HG03095 (cell line): ENCODE measurements around the gene GALNT10.
"Not testable (repeated sequence)": the region's sequence is repeated elsewhere in the genome, so short reads cannot be mapped to it uniquely, and the experiment has no call there.

Experiments
- ATAC-seq: cut with Tn5 transposase; IDR thresholded peaks from one replicate; pipeline ENCODE4 v1.9.1; 2021; ENCODE audit warnings: moderate library complexity; ENCODE audit not compliant: unreplicated experiment

Gene GALNT10, protein sequence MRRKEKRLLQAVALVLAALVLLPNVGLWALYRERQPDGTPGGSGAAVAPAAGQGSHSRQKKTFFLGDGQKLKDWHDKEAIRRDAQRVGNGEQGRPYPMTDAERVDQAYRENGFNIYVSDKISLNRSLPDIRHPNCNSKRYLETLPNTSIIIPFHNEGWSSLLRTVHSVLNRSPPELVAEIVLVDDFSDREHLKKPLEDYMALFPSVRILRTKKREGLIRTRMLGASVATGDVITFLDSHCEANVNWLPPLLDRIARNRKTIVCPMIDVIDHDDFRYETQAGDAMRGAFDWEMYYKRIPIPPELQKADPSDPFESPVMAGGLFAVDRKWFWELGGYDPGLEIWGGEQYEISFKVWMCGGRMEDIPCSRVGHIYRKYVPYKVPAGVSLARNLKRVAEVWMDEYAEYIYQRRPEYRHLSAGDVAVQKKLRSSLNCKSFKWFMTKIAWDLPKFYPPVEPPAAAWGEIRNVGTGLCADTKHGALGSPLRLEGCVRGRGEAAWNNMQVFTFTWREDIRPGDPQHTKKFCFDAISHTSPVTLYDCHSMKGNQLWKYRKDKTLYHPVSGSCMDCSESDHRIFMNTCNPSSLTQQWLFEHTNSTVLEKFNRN

DNA sequence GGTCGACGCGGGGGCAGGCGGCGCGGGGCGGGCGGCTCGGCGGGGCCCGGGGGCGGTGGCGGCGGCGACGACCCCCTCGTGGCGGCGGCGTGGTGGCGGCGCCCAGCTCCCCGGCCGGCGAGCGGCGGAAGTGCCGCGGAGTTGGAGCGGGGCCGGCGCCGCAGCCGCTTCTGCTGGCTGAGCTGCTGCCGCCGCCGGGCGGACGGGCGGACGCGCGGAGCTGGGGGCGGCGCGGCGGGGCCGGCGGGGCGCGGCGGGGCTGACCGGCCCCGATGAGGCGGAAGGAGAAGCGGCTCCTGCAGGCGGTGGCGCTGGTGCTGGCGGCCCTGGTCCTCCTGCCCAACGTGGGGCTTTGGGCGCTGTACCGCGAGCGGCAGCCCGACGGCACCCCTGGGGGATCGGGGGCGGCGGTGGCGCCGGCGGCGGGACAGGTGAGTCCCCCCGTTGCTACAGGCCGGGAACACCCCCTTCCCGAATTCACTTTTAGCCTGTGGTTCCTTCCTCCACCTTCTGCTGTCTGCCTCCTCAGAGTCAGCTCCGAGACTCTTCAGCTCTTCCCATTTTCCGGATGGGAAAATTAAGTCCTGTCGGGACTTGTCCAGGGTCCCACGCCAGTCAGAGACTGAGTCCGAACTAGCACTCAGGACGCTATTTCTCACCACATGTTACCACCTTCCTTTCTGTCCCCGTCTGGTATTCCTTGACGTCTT, at the start of gene GALNT10:
TSS of gene GALNT10 (plus strand) at position 139 of the 710 bp plus-strand sequence. CDS start at position 273, 134 bp downstream.
- ATAC-seq, result peak; percentile 73

DNA sequence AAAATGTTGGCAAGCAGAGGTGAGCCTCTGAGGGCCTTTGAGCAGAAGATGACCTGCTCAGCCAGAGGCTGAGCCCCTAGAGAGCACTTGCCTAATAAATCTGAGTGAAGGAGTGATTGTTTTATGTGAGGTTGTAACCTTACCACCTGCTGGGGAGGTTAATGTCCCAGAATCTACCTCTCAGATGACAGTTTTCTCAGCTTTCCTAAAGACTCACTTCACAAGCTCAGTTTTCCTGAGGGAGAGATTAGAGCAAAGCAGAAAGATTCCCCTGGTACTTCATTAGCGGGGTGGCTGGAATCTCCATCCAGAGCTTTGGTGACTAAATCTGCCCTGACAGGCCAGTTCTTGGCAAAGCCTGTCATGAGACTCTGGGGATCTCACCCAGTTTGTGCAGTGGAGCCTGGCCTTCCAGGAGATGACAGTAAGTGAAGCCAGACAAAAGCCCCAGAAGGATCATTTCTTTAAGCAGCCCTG, 48.8 kb upstream of the GALNT10 start:
- no peak for ATAC-seq

DNA sequence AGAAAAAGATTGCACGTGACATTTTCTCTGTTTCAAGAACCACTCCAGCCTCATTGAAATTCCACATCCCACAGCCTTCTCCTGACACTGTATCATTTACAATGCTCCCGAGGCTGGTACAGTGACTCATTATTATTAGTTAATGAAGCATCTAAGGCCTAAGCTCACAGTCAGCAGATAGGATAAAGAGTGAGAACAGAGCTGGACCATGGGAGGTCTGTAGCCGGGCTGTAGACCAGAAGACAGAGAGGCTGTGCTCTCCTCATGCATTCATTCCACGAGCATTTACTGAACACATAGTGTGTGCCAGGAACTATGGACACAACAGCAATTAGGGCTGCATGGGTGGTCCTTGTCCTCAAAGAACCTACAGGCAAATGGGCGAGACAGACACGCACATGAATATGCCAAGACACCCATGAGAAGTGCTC, 47.3 kb upstream of the GALNT10 start:
- no peak for ATAC-seq

DNA sequence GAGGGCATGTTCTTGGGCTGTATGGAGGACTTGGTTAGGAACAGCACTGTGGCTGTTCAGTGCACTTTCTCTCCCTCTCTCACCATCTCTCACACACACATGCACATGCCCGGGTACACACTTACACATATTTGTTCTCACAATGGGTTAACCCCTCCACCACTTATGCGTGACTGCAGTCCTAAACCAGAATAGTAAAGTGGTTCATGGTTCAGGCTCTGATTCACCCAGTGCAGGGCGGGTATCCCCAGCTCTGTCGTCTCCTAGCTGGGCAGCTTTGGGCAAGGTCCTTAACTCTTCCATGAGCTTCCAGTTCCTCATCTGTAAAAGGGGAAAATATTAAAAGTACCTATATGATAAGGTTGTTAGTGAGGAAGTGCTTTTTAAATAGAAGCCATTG, 45.3 kb upstream of the GALNT10 start:
- ATAC-seq, result no peak

DNA sequence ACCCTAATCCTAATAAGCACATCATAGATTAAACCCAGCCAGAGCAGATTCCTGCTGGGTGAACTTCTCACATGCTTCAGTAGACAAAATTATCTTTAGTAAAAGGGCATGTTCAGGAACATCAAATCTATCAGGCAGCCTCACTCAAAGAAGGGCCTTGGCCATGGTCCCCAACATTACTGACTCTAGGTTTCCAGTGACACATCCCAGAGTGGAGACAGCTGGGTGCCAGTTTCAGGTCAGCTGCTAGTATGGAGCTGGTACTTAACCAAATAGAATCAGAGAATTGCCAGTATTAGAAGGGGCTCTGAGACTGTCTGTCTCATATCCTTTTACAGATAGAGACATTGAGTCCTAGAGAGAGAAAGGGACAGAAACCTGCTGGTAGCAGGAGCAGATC, 44.1 kb upstream of the GALNT10 start:
- ATAC-seq, result no peak

DNA sequence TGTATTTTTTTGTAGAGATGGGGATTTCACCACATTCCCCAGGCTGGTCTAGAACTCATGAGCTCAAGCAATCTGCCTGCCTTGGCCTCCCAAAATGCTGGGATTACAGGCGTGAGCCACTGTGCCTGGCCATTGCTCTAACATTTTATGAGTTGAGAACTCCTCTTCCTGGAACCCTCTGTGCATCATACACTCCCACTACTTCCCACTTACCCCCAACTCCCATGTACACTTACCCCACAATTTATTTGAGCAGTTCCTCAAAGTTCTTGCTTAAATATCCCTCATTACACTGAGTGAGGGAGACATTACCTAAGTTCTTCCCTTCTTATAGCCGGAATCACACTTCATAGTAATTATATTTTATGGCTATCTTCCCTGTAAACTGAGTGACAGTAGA, 42.9 kb upstream of the GALNT10 start:
- ATAC-seq, result no peak

DNA sequence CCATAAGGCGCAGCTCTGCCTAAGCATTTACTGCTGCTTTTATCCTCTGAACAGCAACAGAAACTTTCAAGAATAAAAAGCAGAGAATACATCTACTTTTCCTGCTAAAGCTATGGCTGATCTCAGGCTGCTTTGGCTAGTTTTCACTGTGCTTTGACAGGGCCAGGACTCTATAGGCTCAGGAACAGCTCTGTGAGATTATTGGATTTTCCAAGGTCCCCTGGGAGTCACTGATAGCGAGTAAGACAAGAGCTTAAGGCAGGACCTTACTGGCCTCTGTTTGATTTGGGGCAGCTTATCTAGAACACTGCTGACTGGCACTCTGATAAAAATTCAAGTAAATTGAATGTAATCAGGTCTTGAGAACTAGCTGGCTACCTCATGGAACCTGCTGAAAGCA, 40.1 kb upstream of the GALNT10 start:
- not testable (repeated sequence) for ATAC-seq

DNA sequence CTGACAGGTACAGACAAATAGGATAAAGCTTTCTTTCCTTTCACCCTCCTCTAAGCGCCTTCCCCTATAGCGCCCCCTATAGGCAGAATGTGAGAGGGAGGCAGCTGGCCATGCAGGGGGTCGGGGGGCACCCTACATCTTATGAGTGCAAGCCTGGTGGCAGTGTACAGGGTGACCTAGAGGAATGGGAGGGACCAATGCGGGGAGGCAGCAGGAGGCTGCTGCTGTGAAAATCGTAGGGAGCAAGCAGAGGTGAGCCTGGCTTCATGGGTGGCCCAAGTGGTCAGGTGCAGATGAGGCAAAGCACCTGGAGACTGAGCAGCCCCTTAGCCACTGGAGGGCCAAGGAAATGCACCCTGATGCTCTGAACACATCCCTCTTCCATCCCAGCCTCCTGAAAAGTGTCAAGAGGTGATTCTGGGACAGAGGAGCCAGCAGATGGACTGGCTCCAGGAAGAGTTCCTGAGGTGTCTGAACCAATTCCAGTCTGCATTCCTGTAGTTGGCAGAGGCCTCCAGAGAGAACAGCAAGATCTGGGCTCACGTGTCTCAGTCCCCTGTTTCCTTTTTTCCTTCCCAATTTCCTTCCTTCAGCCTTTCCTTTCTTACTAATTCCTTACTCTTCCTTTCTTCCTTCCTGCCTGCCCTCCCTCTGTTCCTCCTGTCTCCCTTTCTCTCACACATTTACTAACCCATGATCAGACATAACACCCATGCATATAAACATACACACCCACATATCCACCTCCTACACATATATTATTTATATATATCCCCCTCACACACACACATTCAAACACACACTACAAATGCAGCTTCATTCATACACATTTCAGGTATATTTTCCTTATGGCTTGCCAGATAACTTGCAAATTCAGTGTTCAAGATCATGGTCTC, 32.8 kb upstream of the GALNT10 start:
- no peak for ATAC-seq

DNA sequence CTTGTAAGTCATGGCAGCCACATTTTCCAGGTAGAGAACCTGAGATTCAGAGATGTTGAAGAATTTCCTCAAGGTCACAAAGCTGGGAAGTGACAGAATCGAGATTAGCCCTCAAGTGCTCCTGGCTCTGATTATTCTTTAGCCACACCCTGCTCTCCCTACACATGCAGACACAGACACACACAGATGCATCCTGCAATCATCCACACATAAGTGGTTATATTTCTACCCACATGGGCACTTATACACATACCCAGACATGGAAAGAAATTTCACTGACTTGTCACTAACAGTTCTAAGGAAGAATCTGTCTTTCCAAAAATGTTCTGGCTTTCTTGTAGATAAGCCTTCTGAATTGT, 32.2 kb upstream of the GALNT10 start:
- ATAC-seq, result no peak

DNA sequence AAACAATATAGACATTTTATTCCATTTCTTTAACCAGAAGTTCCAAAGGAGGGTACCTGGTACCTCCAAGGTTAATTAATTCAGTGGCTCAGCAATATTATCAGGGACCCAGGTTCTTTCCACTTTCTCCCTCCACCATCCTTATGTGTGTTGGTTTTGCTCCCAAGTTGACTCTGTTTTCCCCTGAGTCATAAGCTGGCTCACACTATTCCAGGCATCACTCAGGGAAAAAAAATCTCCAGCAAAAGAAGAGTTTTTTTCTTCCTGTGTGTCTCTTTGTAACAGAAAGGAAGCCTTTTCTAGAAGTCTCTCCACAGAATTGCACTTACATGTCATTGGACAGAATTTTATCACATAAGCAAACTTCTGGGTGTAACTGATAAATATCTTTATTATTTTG, 31.2 kb upstream of the GALNT10 start:
- no peak for ATAC-seq

DNA sequence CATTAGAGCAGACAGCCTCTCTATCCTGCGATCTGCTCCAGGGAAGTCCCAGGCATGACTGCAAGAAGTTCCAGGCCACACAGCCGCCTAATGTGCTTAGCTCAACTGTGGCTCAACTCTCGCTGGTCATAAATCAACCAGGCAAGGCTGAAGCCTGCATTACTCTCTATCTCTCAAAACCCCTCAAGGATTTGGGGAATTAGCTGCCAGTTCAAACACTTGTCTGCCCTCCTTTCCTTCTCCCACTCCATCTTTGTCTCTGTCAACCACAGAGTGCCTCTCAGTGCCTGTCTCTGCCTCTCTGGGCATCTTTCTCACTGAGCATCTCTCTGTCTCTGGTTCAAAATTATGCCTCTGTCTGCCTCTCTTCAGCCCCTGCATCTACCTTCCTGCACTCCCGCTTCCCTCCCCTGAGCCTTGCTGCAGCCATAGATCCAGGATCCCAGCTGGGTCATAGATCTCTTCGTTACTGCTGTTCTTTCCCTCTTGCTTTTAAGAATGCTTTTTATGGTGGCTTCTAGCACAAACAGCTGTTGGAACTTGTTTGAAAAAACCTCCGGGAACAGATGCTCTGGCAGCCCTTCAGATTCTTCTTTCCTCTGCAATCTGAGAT, 27.9 kb upstream of the GALNT10 start:
- no peak for ATAC-seq

DNA sequence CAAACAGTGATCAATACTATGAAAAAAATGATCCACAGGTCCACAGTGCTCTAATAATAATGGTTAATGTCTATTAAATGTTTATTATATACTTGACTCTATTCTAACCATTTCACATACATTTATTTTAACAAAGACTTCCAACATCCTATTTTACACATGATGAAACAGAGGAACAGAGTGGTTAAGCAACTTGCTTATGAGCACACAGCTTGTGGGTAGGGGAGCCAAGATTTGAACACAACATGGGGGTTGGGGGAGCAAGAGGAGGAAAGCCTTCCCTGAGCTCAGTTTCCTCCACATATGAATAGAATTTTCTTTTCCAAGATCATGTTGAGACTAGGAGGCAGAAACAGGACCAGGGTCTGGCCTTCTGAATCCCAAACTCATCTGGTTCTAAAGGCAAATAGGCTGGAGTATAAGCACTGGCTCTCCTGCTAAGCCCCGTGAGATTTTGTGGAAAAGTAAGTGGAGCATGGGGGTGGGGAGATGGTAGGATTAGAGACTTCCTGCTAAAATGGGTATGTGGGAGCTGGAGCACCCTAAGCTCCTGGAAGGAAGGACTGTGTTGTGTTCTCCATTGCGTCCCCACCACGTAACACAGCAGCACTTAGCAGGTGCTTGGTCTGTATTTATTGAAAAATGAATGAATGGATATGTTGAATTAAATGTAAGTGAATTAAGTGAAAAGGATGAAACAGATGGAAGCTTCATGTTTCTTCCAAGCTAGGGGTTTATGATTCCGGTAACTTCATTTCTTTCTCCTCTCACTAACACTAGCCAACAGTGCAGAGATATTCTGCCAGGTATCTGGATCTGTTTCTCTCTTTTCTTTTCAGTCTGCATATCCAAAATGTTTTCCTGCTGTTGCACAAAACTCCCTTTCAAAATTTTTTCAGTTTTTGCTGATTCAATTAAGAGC, 26.9 kb upstream of the GALNT10 start:
- ATAC-seq, result no peak

DNA sequence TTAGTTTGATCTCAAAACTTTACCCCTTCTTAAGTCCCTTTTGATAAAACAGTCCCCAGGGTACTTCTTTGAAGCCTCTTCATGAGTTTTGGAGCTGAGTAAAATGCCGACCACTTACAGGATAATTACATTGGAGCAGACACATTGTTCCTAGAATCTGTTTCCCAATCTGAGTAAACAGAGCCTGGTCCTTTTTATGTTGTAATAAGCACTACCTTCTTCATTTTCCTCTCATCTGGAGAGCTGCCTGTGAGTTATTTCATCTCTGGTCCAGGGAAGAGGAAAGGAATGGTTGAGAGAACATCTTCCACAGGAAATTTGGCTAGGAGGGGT, 26.3 kb upstream of the GALNT10 start:
- ATAC-seq, result no peak

DNA sequence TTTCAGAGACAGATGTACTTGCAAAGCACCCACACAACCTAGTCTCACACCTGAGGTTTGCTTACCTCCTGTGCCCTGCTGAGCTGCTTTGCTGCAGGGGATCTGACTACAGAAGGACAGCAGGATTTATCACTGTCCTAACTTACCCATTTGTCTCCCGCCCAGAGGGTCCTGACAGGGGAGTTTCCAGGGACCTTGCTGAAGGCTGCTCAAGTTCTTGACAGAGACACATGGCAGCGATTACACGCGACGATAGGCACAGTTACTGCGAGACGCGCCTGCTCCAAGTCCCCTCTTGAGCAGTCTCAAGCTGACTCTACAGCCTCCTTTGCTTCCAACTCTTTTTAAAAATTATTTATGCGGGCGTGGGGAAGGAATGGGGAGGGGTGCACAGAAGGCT, 24.6 kb upstream of the GALNT10 start:
- no peak for ATAC-seq

DNA sequence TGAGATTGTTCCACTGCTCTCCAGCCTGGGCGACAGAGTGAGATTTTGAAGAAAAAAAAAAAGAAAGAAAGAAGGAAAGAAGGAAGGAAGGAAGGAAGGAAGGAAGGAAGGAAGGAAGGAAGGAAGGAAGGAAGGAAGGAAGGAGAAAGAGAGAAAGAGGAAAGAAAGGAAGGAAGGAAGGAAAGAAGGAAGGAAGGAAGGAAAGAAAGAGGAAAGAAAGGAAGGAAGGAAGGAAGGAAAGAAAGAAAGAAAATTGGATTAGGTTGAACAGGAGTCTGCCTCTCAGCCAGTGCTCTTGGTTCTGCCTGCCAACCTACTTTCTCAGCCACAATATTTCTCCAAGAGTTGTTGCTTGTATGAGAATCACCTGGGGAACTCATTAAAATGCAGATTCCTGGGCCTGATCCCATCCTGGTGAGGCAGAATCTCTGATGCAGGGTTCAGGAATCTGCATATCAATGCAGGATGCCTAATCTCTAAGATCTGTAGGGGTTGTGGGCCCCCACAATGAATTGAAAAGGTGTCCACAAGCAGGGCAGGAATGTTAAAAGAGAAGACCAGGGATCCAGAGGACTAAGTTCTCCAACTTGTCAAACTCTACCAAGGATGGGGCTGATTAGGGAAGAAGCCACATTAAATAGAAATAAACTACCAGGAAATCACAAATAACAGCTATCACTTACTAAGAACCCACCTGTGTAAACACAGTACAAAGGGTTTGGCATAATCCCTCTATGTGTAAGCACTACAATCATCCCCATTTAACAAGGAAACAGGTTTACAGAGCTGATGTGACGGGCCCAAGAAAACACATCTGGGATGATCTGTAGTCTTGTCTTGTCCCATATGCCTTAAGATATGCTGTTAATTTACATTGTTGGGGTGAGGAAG, 23.4 kb upstream of the GALNT10 start:
- no peak for ATAC-seq

DNA sequence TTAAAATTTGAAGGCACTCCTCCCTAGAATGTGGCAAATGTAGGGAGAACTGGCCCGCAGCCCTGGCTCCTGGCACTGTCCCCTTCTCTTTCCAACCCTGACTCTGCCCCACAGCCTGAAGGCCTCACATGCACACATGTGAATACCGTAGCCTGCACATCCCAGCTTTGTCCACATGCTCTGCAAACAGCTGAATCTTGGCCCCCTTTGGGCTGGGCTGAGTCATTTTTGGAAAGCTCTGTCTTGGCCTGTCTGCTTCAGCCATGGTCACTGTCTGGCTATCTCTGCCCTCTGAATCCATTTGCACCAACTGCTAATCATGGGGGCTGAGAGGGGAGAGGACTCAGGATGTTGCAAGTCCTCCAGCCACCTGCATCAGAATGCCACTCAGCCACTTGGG, 22.1 kb upstream of the GALNT10 start:
- ATAC-seq, result no peak

DNA sequence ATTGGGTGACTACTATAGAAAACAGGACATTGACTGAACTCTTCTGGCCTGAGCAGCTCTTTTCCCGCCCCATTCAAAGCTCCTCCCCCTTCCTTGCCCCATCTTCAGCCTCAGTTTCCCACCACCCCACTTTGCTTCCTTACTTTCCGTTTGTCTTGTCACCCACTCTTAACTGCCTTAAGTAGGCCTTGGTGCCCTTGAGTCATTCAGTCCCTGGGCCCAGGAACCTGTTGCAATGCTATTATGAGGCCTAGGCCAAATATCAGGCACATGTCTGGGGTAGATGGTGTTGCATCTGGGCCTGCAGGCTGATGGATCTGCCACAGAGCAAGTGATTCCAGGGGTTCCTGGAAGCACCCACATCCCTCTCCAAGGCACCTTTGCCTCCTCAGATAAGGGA, 17.7 kb upstream of the GALNT10 start:
- no peak for ATAC-seq

DNA sequence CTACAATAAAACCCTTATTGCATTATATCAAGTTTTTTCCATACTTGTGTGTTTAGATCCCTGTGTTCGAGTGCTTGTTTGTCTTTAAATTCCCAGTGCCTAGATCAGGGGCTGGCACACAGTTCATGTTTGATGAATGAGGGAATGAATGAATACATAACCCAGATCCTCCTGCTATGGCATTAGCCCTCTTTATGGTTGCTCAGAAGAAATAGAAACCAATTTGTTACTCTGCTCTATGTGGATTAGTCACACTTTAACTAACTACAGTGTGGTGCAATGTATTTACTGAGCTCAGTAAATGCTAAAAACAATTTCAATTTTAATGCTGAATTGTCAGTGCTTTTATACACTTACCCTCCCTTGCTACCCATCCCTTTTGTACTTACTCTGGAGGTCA, 16.4 kb upstream of the GALNT10 start:
- no peak for ATAC-seq

DNA sequence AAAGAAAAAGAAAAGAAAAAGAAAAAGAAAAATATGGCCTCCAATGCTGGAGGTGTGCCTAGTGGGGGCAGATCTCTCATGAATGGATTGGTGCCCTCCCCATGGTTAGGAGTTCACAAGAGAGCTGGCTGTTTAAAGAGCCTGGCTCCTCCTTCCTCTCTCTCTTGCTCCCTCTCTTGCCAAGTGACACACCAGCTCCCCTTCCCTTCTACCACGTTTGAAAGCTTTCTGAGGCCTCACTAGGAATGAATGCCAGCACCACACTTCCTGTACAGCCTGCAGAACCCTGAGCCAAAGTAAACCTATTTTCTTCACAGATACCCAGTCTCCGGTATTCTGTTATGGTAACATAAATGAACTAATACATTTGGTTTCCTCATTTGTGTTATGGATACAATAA, 14.4 kb upstream of the GALNT10 start:
- no peak for ATAC-seq
